Progenitor cell of endocrine pancreas (in vitro differentiated cells): ENCODE measurements around the gene SLCO6A1. TPM values are rescaled to one million over a fixed set of nuclear protein-coding genes. Genes with fewer than 3 reads are reported as not detected.

Experiments
- DNase-seq: peaks from one replicate; pipeline ENCODE4 v3.0.0; 2021; ENCODE audit warnings: low spot score; ENCODE audit not compliant: unreplicated experiment
- H3K27ac Mint-ChIP-seq: 2 replicates; pipeline ENCODE4 v1.8.0; 2021; ENCODE audit warnings: mild to moderate bottlenecking, moderate library complexity, mixed read lengths
- H3K27me3 Mint-ChIP-seq: 2 replicates; pipeline ENCODE4 v1.8.0; 2021; ENCODE audit warnings: mixed read lengths
- H3K36me3 Mint-ChIP-seq: 2 replicates; pipeline ENCODE4 v1.8.0; 2022; ENCODE audit warnings: mixed read lengths; ENCODE audit not compliant: insufficient read depth
- H3K4me1 Mint-ChIP-seq: 2 replicates; pipeline ENCODE4 v1.8.0; 2021; ENCODE audit warnings: low read depth, mixed read lengths
- H3K4me3 Mint-ChIP-seq: 2 replicates; pipeline ENCODE4 v1.8.0; 2021; ENCODE audit warnings: low read depth, mild to moderate bottlenecking, moderate library complexity, mixed read lengths
- H3K9me3 Mint-ChIP-seq: 2 replicates; pipeline ENCODE4 v1.8.0; 2021; ENCODE audit warnings: low read depth, mixed read lengths
- CTCF ChIP-seq: fragments of 200-600 bp; sonication (generic); IDR thresholded peaks from one replicate; pipeline ENCODE4 v1.5.0; 2021; ENCODE audit warnings: antibody characterized with exemption, mild to moderate bottlenecking; ENCODE audit not compliant: unreplicated experiment
- total RNA-seq: library from RNA; stranded (reverse); gene quantifications from 2 replicates; pipeline ENCODE4 v1.2.1, GENCODE V29; 2021

Gene SLCO6A1
- total RNA-seq, 1 donor from 2014 or later, result 4.9 TPM

- no peak for DNase-seq
- H3K9me3 Mint-ChIP-seq, result peaks cover 8% of the 10 kb centered on the region
Observed at GRCh38 chr5:102529447-102529846, 30.6 kb upstream of the SLCO6A1 start.

GRCh38 chr5:102529031-102529430 lies 30.2 kb upstream of the SLCO6A1 start:
- Mint-ChIP-seq H3K27ac (no peak overlapping the region), H3K4me1 (no peaks in the 10 kb centered on the region), H3K9me3 (peaks cover 12% of the 10 kb centered on the region)

More at GRCh38 chr5:102529447-102529846, 30.6 kb upstream of the SLCO6A1 start:
- H3K27ac Mint-ChIP-seq, result no peak overlapping the region
- no peaks in the 10 kb centered on the region for H3K4me1 Mint-ChIP-seq
- no peaks in the 10 kb centered on the region for H3K27me3 Mint-ChIP-seq
- H3K4me3 Mint-ChIP-seq, result no peak overlapping the region
- no peak for TF ChIP-seq CTCF
- peaks cover under 1% of the 10 kb centered on the region for H3K36me3 Mint-ChIP-seq

GRCh38 chr5:102528600-102528999 lies 29.8 kb upstream of the SLCO6A1 start:
- H3K9me3 Mint-ChIP-seq, result peaks cover 14% of the 10 kb centered on the region
- no peak for TF ChIP-seq CTCF
- no peak for DNase-seq
- no peak overlapping the region for H3K4me3 Mint-ChIP-seq
- no peaks in the 10 kb centered on the region for H3K4me1 Mint-ChIP-seq
- H3K36me3 Mint-ChIP-seq, result peaks cover 2% of the 10 kb centered on the region
- no peak overlapping the region for H3K27ac Mint-ChIP-seq
- H3K27me3 Mint-ChIP-seq, result no peaks in the 10 kb centered on the region

More at GRCh38 chr5:102529031-102529430, 30.2 kb upstream of the SLCO6A1 start:
- Mint-ChIP-seq H3K4me3 (no peak overlapping the region), H3K36me3 (peaks cover 2% of the 10 kb centered on the region), H3K27me3 (no peaks in the 10 kb centered on the region)
- no peak for TF ChIP-seq CTCF
- DNase-seq, result no peak

- peaks cover 14% of the 10 kb centered on the region for H3K9me3 Mint-ChIP-seq
- no peaks in the 10 kb centered on the region for H3K27me3 Mint-ChIP-seq
- H3K4me3 Mint-ChIP-seq, result no peak overlapping the region
- no peaks in the 10 kb centered on the region for H3K4me1 Mint-ChIP-seq
- H3K36me3 Mint-ChIP-seq, result peaks cover 2% of the 10 kb centered on the region
- DNase-seq, result no peak
- TF ChIP-seq CTCF, result no peak
- H3K27ac Mint-ChIP-seq, result no peak overlapping the region
Observed at GRCh38 chr5:102527547-102527946, 28.7 kb upstream of the SLCO6A1 start.

- no peak for TF ChIP-seq CTCF
- no peaks in the 10 kb centered on the region for H3K4me1 Mint-ChIP-seq
- no peak overlapping the region for H3K4me3 Mint-ChIP-seq
- H3K9me3 Mint-ChIP-seq, result peaks cover 14% of the 10 kb centered on the region
- H3K27me3 Mint-ChIP-seq, result no peaks in the 10 kb centered on the region
- peaks cover 2% of the 10 kb centered on the region for H3K36me3 Mint-ChIP-seq
- H3K27ac Mint-ChIP-seq, result no peak overlapping the region
- no peak for DNase-seq
Observed at GRCh38 chr5:102523541-102524175, 24.9 kb upstream of the SLCO6A1 start.
